Measurements from ENCODE around the gene CTNNA2.

GRCh38 chr2:79569048-79569447, 56.2 kb downstream of the CTNNA2 start:
- TF ChIP-seq REST (IDR thresholded peaks at IDR 0.05; ENCODE audit: insufficient read depth in 1 of 2, low read depth in 2 of 2, low read length in 1 of 2) (no peak), CTCF (IDR thresholded peaks at IDR 0.05) (no peak), POLR2AphosphoS5 (IDR thresholded peaks at IDR 0.05; ENCODE audit: low read depth, low read length) (no peak)

Data from Panc1 (cell line).